Gastrocnemius medialis (tissue), 4 donors: ENCODE results near the gene DMAP1.

Experiments
- CTCF ChIP-seq, 5 experiments: fragments of 450-650 bp in 3 of 5; fragments of 200-600 bp in 2 of 5; sonication (generic) in 2 of 5; IDR thresholded peaks in 4 of 5; conservative IDR thresholded peaks in 1 of 5; 1 replicate in 4 of 5; 2 replicates in 1 of 5; pipeline ENCODE4 v1.5.1; 2016 to 2019; ENCODE audit warnings: antibody characterized with exemption in 5 of 5, mild to moderate bottlenecking in 3 of 5, moderate library complexity in 3 of 5
- POLR2A ChIP-seq, 2 donors: fragments of 450-650 bp; IDR thresholded peaks; one replicate each; pipeline ENCODE4 v1.6.1; 2017; ENCODE audit warnings: antibody characterized with exemption in 2 of 2, mild to moderate bottlenecking in 2 of 2, moderate library complexity in 2 of 2

- TF ChIP-seq CTCF (IDR thresholded peaks at IDR 0.05 in 4 of 5, conservative IDR thresholded peaks at IDR 0.05 in 1 of 5): no peak
- TF ChIP-seq POLR2A (IDR thresholded peaks at IDR 0.05): no peak
Observed at GRCh38 chr1:44236490-44237272, 23.4 kb downstream of the DMAP1 start.
